ENCODE results near the gene ABCG2.

GRCh38 chr4:88045021-88045420 is 113.4 kb downstream of the ABCG2 start:
- TF ChIP-seq CTCF (IDR thresholded peaks at IDR 0.05), result no peak
- no peak for TF ChIP-seq EP300 (IDR thresholded peaks at IDR 0.05)
- TF ChIP-seq POLR2A (IDR thresholded peaks at IDR 0.05; ENCODE audit: low read length), result no peak
- TF ChIP-seq RAD21 (conservative IDR thresholded peaks at IDR 0.05 in 1 of 2, IDR thresholded peaks at IDR 0.05 in 1 of 2), result no peak
- TF ChIP-seq SREBF2 (IDR thresholded peaks at IDR 0.05), result no peak
- no peak for TF ChIP-seq BHLHE40 (IDR thresholded peaks at IDR 0.05; ENCODE audit: low read depth, low read length)
- no peak for TF ChIP-seq KDM1A (IDR thresholded peaks at IDR 0.05; ENCODE audit: low read depth)
- TF ChIP-seq CBX8 (IDR thresholded peaks at IDR 0.05), result no peak
- TF ChIP-seq REST (IDR thresholded peaks at IDR 0.05), result no peak
- TF ChIP-seq PBX3 (IDR thresholded peaks at IDR 0.05), result no peak
- no peak for TF ChIP-seq CBX2 (IDR thresholded peaks at IDR 0.05; ENCODE audit: borderline replicate concordance, low read depth)

Data from A549 (cell line).